Measurements from ENCODE around the gene KCNAB3.

Gene KCNAB3

DNA sequence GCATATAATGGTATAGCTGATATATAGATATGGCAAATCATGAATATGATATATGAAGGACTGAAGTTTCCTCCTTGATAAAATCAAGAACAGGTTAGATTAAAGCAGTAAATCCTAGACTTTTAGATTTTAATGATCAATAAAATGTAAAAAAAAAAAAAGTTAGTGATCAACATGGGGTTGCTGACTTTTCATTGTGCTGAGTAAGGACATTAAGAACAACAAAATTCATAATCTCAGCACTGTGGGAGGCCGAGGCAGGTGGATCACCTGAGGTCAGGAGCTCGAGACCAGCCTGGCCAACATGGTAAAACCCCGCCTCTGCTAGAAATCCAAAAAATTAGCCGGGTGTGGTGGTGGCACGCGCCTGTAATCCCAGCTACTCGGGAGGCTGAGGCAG is 51.4 kb downstream of the KCNAB3 start:
- DNase-seq (ENCODE audit: low read depth): no peak

DNA sequence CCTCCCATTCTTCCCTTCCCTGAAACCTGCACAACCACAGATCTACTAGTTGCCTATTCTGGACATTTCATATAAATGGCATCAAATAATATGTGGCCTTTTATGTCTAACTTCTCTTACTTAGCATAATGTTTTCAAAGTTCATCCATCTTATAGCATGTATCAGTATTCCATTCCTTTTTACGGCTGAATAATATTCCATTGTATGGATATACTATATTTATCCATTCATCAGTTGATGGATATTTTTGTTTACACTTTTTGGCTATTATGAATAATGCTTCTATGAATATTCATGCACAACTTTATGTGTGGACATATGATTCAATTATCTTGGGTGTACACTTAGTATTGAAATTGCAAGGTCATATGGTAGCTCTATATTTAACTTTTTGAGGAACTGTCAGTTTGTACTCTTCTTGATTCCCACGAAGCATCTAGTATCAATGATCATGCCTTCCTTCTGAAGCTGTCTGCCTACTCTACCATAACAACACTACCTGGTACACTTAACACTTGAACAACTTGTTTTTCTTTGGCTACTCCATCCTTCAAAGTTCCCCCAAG is 53.8 kb downstream of the KCNAB3 start:
- no peak for DNase-seq (ENCODE audit: low read depth)

DNA sequence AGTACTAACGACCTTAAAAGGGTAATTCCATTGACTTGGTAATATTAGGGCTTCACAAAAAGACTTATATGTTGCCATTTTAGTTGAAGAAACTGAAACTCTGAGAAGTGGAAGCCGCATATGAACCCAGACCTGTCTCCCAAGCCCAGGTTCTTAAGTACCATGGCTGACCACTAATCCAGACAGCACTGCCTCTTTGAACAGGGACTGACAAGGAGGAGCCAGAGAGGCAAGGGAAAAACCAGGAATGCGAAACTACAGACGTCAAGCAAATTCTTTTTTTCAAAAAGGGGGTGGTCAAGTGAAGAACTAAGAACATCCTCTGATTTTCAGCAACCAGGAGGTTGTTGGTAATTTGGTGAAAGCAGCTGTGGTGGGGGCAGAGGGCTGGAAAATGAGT is 56.6 kb downstream of the KCNAB3 start:
- DNase-seq (ENCODE audit: low read depth): no peak
